Astrocyte (in vitro differentiated cells and primary cell): ENCODE measurements around the gene PRKCA.

Experiments used
- EZH2 ChIP-seq: IDR thresholded peaks from 2 replicates; pipeline ENCODE4 v1.6.1; 2012; ENCODE audit warnings: mild to moderate bottlenecking, low read length, inconsistent platforms; ENCODE audit not compliant: insufficient read depth
- TF ChIP-seq, protein P1 (sequence below): IDR thresholded peaks from 2 replicates; pipeline ENCODE4 v1.5.1; 2011; ENCODE audit warnings: low read depth, mild to moderate bottlenecking, inconsistent platforms, low read length, moderate library complexity; ENCODE audit not compliant: insufficient read depth

DNA sequence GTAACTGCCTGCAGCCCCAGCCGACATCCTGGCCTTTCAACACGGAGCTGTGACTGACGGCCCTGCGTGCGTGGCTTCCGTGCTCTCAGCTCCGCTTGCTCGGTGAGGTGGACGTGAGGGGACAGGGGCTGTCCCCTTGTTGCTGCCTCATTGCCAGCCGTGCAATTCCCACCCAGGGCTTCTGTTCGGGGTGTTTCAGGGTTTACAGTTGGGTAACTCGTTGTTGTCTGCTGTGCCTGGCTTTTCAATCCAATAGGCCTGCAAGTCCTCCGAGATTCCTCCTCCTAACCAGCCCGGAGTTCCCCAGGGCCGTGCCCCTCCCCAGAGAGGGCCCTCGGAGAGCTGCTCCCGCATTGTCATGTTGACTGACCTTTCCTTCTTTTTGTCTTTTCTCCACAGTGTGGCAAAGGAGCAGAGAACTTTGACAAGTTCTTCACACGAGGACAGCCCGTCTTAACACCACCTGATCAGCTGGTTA, 501.1 kb downstream of the PRKCA start:
- no peak for TF ChIP-seq EZH2
- TF ChIP-seq, protein P1, sequence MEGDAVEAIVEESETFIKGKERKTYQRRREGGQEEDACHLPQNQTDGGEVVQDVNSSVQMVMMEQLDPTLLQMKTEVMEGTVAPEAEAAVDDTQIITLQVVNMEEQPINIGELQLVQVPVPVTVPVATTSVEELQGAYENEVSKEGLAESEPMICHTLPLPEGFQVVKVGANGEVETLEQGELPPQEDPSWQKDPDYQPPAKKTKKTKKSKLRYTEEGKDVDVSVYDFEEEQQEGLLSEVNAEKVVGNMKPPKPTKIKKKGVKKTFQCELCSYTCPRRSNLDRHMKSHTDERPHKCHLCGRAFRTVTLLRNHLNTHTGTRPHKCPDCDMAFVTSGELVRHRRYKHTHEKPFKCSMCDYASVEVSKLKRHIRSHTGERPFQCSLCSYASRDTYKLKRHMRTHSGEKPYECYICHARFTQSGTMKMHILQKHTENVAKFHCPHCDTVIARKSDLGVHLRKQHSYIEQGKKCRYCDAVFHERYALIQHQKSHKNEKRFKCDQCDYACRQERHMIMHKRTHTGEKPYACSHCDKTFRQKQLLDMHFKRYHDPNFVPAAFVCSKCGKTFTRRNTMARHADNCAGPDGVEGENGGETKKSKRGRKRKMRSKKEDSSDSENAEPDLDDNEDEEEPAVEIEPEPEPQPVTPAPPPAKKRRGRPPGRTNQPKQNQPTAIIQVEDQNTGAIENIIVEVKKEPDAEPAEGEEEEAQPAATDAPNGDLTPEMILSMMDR: no peak
